ENCODE results near the gene EZR.

EZR gene

GRCh38 chr6:158757753-158758090 lies 61.4 kb downstream of the EZR start:
- DNase-seq, result no peak

- no peak for DNase-seq
Observed at GRCh38 chr6:158756977-158757752, 62.0 kb downstream of the EZR start.

- no peak for DNase-seq
Observed at GRCh38 chr6:158756126-158756525, 63.0 kb downstream of the EZR start.

GRCh38 chr6:158755636-158756035 lies 63.5 kb downstream of the EZR start:
- DNase-seq, result no peak

DNA sequence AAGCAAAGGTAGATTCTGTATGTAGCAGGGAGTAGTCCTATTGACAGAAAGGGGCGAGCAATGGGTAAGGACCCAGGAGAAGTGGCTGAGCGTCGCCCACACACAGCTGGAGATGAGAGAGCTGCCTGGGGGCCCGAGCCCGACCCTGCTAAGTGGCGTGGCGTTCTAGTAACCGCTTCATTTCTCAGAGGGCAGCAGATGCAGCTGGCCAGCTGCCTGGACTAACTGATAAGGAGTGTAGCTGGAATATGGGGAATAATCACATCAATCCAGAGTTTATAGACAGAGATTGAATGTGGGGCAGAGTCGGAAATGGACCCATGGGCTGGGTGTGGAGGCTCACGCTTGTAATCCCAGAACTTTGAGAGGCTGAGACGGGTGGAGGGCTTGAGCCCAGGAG lies 64.4 kb downstream of the EZR start:
- no peak for DNase-seq

DNA sequence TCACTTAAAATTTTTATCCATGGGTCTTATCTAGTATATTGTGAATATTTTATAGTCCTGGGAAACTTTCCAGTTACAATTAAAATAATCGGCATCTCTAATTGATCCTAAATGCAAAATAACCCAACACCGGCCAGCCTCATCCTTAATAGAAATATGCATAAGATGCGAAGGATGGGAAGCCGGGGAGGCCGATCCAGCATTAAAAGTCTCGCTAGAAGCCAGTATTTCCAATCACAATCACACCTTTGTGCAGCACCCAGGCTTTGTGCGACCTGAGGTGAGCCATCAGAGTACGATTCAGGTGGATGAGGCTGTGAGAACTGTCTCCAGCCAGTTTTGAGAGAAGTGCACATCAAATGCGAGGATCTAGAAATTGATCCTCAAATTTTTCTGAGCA lies 65.4 kb downstream of the EZR start:
- no peak for DNase-seq

DNA sequence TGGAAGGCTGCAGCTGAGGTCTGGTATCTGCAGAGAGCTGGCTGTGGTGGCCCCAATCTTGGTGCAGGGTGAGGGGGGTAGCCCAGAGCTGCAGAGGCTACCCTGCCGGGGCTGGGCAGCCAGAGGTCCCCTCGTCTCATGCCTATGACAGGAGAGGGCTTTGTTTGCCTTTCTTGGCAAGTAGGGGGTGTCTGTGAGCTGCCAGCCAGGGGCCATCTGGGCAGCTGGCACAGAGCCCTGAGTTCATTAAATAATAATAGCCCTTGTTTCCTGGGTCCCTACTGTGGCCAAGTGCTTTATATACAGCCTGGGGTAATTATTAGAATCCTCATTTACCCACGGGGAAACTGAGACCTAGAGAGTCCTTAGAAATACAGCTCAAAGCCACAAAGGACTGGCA lies 66.6 kb downstream of the EZR start:
- no peak for DNase-seq

DNA sequence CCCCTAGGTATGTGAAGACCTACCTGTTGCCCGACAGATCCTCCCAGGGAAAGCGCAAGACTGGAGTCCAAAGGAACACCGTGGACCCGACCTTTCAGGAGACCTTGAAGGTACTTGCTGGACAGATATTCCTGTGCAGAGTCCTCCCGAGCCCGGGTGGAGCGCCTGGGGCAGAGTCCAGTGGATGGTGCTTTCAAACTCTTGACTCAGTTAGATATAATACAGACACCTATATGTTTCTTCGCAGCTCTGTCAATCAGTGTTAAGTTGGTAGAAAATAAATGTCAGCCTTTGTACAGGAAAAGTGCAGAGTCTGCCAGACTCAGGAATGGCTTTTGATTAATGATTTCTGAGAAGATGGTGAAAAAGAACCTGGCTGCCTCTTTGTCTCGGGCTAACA lies 67.2 kb downstream of the EZR start:
- no peak for DNase-seq

GRCh38 chr6:158751224-158751623 lies 67.9 kb downstream of the EZR start:
- no peak for DNase-seq

DNA sequence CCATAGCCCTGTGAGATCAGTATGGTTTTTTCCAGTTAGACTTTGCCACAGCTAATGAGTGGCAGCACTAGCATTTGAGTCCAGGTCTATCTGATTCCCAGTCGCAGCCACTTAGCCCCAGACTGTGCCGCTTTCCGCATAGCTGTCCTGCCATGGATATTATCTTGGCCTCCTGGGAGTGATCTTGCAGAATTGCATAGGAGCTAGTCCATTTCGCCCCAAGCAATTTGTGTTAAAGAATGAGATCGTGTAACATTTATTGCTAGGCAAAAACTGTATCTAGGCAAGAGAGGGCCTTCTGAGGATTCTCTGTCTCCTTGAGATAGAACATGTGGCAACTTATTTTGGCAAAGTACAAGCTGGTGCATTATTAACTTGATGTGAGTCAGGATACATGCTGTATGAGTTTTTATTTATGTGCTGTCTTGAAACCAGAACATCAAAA lies 74.2 kb downstream of the EZR start:
- no peak for DNase-seq

DNA sequence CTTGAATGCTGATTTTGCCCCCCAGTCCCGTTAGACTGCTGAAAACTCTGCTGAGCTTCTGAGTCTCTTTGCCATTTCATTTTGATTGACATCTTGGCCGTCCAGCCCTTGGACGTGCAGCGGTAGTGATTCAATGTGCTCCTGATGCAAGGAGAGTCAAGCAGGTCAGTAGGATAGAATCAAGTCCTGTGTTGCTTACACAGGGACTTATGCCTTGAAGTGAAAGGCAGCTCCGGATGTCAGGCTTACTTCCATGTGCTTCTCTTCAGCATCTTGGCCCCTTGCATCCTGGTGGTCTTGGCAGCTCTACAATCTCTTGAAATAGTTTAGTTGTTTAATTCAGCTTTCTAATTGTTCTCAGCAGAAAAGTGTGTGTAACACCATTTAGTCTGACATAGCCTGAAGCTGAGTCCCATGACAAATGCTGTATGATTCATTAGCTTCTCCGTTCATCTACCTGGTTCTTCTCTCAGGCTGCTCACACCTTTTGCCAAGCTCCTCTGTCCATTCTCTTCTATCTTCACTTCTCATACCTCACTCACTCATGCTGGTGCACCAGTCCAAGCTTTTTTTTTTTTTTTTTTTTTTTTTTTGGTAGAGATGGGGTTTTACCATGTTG lies 76.0 kb downstream of the EZR start:
- DNase-seq, result no peak

DNA sequence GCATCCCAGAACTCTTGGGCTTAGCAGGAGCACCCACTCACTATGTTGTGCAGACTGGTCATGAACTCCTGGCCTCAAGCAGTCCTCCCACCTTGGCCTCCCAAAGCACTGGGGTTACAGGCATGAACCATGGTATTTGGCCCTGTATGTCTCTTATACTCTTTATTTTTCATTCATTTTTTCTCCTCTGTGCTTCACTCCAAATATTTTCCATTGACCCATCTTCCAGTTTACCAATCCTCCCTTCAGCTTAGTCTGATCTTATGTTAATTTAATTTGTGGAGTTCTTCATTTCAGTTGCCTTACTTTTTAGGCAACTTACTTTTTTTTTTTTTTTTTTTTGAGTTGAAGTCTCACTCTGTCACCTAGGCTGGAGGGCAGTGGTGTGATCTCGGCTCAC lies 79.5 kb downstream of the EZR start:
- no peak for DNase-seq

DNA sequence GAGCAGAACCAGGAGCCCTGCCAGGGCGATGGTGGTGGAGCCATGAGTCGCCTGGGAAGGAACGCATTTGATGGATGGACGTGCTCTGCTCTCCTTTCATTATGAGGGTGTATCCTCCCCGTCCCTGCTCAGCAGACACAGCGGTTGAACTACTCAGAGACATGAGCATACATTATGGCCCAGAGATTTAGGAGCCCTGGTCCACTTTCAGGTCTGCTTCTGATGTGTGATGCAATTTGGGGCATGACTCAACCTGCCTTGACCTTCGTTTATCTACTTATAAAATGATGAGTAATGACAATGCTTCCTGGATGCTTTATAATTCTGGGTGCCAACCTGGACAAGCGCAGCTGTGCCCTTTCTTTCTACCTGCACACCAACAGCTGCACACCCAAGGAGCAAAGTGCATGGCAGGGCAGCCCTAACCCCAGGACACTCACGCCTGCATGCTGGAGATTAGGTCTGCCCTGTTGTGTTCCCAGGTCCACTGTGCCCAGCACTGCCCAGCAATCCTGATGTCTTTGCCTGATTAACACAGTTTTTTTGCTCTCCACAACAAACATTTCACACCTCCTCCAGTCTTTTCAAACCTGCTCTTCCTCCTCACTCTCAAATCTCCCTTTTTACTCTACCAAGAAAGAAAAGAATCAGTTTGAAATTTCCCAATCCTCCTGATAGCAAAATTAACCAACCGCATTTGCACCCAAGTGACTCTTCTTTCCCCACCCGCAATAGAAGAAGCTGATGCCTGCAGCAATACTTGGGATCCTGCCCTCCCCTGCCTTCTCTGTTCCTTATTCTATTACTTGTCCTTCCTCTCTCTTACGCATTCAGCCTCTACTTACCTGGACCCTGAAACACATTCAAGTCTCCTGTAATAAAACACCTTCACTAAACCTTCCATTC lies 81.2 kb downstream of the EZR start:
- no peak for DNase-seq

DNA sequence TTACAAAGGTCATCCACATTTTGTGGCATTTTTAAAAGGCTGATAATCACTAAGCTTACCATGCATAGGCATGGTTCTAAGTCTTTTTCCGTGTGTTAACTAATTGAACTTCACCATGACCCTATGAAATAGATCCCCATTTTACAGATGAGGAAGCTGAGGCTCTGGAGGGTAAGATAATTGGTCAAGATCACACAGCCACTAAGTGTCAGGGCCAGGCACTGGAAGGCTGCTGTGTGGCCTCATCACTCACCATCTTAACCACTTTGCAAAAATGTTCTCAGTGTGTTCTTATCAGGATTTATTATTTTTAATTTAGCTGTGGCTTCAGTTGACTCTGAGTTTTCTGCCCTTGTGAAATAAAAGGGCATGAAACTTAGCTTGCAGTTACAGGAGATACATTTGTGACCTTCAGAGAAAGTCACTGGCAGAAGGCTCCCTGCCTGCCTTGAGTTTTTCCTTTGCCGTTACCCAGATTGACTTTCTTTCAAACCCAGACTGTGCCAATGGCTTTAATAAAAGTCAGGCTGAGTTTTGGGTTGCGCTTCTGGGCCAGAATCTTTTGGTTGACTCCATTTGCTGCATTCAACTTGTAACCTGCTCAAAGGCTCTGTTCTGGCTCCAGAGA lies 82.0 kb downstream of the EZR start:
- DNase-seq, result no peak

DNA sequence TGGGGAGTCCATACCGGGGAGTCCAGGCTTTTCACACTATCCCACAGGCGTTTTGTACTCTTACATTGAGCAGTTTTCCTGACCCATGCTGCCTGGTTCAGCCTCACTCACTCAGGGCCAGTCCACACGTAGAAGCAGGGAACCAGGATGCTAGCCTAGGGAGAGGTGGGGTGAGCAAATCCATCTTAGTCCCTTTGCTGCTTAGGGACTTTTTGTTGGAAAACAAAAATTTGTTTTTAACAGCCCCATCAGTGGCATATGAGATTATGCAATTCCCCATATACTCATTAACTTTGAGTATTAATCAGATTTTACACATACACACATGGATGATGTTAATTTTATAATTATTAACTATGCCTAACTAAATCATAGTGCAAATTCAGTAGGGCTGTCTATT lies 84.2 kb downstream of the EZR start:
- DNase-seq, result no peak

GRCh38 chr6:158730541-158730907 lies 88.6 kb downstream of the EZR start:
- no peak for DNase-seq

GRCh38 chr6:158729906-158730540 lies 89.1 kb downstream of the EZR start:
- no peak for DNase-seq

GRCh38 chr6:158725704-158726103 lies 93.5 kb downstream of the EZR start:
- no peak for DNase-seq

GRCh38 chr6:158722176-158722729 lies 96.9 kb downstream of the EZR start:
- DNase-seq, result no peak

GRCh38 chr6:158718461-158719046 lies 100.6 kb downstream of the EZR start:
- no peak for DNase-seq

- DNase-seq, result no peak
Observed at GRCh38 chr6:158717341-158718330, 101.5 kb downstream of the EZR start.
